ENCODE results near the gene TMEM209.
"Not testable (repeated sequence)": the region's sequence is repeated elsewhere in the genome, so short reads cannot be mapped to it uniquely, and the experiment has no call there.

TMEM209 gene

GRCh38 chr7:130205084-130205947, at the start of gene TMEM209:
Gene TMEM209, minus strand, starts transcription at chr7:130205406. Its CDS starts 31 bp downstream, at chr7:130205375.
- DNase-seq (ENCODE audit: low spot score), result peak; percentile 98

- DNase-seq (ENCODE audit: low spot score), result no peak
Observed at GRCh38 chr7:130254555-130254954, 49.3 kb upstream of the TMEM209 start.

GRCh38 chr7:130249626-130250025, 44.4 kb upstream of the TMEM209 start:
- not testable (repeated sequence) for DNase-seq (ENCODE audit: low spot score)

- DNase-seq (ENCODE audit: low spot score), result not testable (repeated sequence)
Observed at GRCh38 chr7:130248842-130249241, 43.6 kb upstream of the TMEM209 start.

- DNase-seq (ENCODE audit: low spot score), result not testable (repeated sequence)
Observed at GRCh38 chr7:130246491-130246890, 41.3 kb upstream of the TMEM209 start.

- DNase-seq (ENCODE audit: low spot score), result peak; percentile 25
Observed at GRCh38 chr7:130243486-130243885, 38.3 kb upstream of the TMEM209 start.

GRCh38 chr7:130242198-130243014, 37.2 kb upstream of the TMEM209 start:
- peak; percentile 52 for DNase-seq (ENCODE audit: low spot score)

- no peak for DNase-seq (ENCODE audit: low spot score)
Observed at GRCh38 chr7:130240240-130240639, 35.0 kb upstream of the TMEM209 start.

GRCh38 chr7:130236361-130236760, 31.2 kb upstream of the TMEM209 start:
- not testable (repeated sequence) for DNase-seq (ENCODE audit: low spot score)

GRCh38 chr7:130234078-130234477, 28.9 kb upstream of the TMEM209 start:
- no peak for DNase-seq (ENCODE audit: low spot score)

- no peak for DNase-seq (ENCODE audit: low spot score)
Observed at GRCh38 chr7:130232209-130232608, 27.0 kb upstream of the TMEM209 start.

- DNase-seq (ENCODE audit: low spot score), result no peak
Observed at GRCh38 chr7:130231792-130232191, 26.6 kb upstream of the TMEM209 start.

GRCh38 chr7:130229981-130230380, 24.8 kb upstream of the TMEM209 start:
- not testable (repeated sequence) for DNase-seq (ENCODE audit: low spot score)

- no peak for DNase-seq (ENCODE audit: low spot score)
Observed at GRCh38 chr7:130228840-130229502, 23.8 kb upstream of the TMEM209 start.

GRCh38 chr7:130227883-130228575, 22.8 kb upstream of the TMEM209 start:
- no peak for DNase-seq (ENCODE audit: low spot score)

GRCh38 chr7:130226333-130226732, 21.1 kb upstream of the TMEM209 start:
- no peak for DNase-seq (ENCODE audit: low spot score)

- not testable (repeated sequence) for DNase-seq (ENCODE audit: low spot score)
Observed at GRCh38 chr7:130224923-130225322, 19.7 kb upstream of the TMEM209 start.

- no peak for DNase-seq (ENCODE audit: low spot score)
Observed at GRCh38 chr7:130224210-130224609, 19.0 kb upstream of the TMEM209 start.

- DNase-seq (ENCODE audit: low spot score), result no peak
Observed at GRCh38 chr7:130223646-130224045, 18.4 kb upstream of the TMEM209 start.

- no peak for DNase-seq (ENCODE audit: low spot score)
Observed at GRCh38 chr7:130221746-130222145, 16.5 kb upstream of the TMEM209 start.

GRCh38 chr7:130219871-130220270, 14.7 kb upstream of the TMEM209 start:
- no peak for DNase-seq (ENCODE audit: low spot score)

All from activated CD4-positive, alpha-beta T cell treated with anti-CD3 and anti-CD28 coated beads, Interleukin-2, Interleukin-4, amounts not matched to agents 100 ng/mL and 50 ng/mL, durations not matched to agents 16 hours and 8 hours (primary cell).